Choroid plexus epithelial cell (primary cell): ENCODE data around the gene C19orf53.
A peak's percentile ranks its signal among the peaks of the same experiment; 100 is the strongest.
"Not testable (repeated sequence)": the region's sequence is repeated elsewhere in the genome, so short reads cannot be mapped to it uniquely, and the experiment has no call there.

Source experiments
- DNase-seq: peaks from one replicate; pipeline ENCODE4 v3.0.0-alpha.2; 2010; ENCODE audit warnings: low read depth
- H3K4me3 ChIP-seq: 2 replicates; pipeline ENCODE4 v1.5.1; 2011; ENCODE audit warnings: low read depth, mild to moderate bottlenecking, control low read depth, low read length, moderate library complexity
- TF ChIP-seq, protein P1 (sequence below): conservative IDR thresholded peaks from 2 replicates; pipeline ENCODE4 v1.5.1; 2011; ENCODE audit warnings: low read depth, mild to moderate bottlenecking, control low read depth, inconsistent platforms, low read length, moderate library complexity

C19orf53 gene

DNA sequence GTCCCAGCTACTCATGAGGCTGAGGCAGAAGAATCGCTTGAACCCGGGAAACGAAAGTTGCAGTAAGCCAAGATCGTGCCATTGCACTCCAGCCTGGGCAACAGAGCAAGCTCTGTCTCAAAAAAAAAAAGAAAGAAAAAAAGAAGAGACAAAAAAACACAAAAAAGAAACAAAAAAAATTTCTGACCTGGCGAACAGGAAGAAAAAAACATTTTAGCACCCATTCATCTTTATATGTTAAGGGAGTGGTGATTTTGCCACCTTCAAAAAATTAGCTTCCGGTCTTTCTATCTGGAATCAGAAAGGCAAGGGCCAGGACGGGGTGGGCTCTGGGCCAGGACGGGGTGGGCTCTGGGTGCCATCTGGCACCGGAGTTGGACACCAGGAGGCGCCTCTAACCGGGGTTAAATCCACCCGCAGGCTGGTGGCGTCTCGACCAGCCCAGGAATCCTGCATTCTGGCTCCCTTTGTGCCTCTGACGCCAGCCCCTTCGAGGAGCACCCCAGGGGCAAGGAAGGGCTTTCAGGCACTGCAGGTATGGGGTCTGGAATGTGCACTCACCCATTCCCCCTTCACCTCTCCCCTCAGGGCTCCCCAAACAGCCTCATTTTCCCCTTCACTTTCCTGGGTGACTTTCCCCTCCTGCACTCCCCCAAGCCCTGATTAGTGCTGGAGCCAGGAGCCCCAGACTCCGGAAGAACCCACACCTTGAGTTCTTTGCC lies 10.6 kb downstream of the C19orf53 start:
- peak; percentile 75 for DNase-seq
- TF ChIP-seq, protein P1, sequence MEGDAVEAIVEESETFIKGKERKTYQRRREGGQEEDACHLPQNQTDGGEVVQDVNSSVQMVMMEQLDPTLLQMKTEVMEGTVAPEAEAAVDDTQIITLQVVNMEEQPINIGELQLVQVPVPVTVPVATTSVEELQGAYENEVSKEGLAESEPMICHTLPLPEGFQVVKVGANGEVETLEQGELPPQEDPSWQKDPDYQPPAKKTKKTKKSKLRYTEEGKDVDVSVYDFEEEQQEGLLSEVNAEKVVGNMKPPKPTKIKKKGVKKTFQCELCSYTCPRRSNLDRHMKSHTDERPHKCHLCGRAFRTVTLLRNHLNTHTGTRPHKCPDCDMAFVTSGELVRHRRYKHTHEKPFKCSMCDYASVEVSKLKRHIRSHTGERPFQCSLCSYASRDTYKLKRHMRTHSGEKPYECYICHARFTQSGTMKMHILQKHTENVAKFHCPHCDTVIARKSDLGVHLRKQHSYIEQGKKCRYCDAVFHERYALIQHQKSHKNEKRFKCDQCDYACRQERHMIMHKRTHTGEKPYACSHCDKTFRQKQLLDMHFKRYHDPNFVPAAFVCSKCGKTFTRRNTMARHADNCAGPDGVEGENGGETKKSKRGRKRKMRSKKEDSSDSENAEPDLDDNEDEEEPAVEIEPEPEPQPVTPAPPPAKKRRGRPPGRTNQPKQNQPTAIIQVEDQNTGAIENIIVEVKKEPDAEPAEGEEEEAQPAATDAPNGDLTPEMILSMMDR: peak; percentile 82
- H3K4me3 ChIP-seq: no peak overlapping the region

DNA sequence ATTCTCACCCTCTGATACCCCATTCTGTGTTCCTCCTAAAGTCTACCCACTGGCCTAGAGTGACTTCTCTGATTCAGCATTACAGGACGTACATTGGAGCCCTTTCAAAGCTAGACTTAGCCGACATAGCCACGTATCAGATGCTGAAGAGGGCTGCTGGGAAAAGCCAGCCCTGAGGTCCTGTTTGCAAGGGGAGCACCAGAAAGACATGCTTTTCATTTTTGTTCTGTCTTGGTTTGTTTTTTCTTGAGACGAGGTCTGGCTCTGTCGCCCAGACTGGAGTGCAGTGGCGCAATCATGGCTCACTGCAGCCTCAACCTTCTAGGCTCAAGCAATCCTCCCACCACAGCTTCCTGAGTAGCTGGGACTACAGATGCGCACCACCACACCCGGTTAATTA lies 14.7 kb downstream of the C19orf53 start:
- no peak overlapping the region for H3K4me3 ChIP-seq
- peak; percentile 94 for DNase-seq
- TF ChIP-seq, protein P1: no peak

DNA sequence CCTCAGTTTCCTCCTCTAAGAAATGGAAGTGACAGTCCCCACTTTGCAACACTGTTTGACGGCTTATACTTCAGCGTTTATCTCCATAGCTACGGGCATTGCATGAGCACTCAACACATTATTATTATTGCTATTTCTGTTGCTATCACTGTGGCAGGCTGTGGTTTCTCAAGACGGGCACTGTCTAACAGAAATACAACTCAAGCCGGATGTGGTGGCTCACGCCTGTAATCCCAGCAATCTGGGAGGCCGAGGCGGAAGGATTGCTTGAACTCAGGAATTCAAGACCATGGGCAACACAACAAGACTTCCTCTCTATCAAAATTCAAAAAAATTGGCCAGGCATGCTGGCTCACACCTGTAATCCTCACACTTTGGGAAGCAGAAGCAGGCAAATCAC lies 16.1 kb downstream of the C19orf53 start:
- peak; percentile 36 for DNase-seq

DNA sequence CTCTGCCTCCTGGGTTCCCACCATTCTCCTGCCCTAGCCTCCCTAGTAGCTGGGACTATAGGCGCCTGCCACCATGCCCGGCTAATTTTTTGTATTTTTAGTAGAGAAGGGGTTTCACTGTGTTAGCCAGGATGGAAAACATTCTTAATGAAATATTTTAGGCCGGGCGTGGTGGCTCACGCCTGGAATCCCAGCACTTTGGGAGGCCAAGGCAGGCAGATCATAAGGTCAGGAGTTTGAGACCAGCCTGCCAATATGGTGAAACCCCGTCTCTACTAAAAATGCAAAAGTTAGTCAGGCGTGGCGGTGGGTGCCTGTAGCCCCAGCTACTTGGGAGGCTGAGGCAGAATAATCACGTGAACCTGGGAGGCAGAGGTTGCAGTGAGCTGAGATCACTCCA lies 19.1 kb downstream of the C19orf53 start:
- DNase-seq, H3K4me3 ChIP-seq: not testable (repeated sequence)

More for the DNA sequence above, 16.1 kb downstream of the C19orf53 start:
- TF ChIP-seq, protein P1: no peak
- no peak overlapping the region for H3K4me3 ChIP-seq

DNA sequence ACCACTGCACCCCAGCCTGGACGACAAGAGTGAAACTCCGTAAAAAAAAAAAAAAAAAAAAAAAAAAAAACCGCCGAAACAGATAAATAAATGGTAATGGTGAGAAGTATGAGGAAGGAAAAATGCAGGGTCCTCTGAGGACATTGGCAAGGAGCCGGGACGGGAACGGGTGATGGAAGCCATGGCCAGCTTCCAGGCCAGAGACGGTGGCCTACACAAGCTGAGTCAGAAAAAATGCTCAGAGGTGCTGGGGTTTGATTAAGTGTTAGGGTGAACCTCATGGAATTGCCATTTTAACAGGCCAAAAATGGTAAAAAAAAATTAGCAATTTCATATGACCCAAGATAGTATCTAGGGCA lies 20.1 kb downstream of the C19orf53 start:
- DNase-seq: peak; percentile 99
- TF ChIP-seq, protein P1: no peak
- peak overlapping the region; percentile 73 for H3K4me3 ChIP-seq

DNA sequence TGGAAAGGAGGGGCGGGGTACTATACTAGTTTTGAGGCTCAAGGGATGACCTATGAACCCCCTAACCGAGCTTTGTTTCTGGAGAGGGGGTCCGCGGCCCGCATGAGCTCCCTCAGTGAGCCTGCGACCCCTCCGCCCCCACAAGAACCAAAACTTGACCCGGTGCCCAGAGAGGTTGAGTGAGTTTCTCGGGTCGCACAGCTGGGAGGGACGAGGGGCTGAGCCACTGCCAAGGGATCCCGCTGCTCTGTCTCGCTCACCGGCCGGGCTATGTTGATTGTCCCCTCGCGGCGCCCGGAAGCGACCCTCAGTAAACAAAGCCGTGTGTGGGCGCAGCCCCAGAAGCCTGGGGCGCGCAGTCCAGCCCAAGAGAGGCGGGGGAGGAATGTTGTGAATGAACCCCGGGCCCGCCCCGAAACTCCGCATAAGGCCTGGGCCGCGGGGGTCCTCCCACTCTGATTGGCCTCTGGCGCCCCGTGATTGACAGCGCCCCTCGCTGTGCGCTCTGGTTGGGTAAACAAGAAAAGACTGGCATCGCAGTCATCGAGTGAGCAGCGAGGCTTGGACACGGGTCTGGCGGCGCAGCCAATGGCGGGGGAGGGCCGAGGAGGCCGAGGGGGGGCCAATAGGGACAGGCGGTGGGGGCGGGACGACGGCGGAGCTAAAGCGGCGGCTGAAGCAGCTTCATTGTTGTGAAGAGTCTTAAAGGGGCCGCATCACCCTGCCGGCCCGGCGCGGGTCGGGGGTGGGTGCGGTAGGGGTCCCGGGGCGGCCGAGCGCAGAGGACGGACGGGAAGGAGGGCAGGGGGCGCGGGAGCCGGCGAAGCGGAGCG lies 20.7 kb downstream of the C19orf53 start, which contains the start of gene ZSWIM4:
Gene ZSWIM4, plus strand, starts transcription at position 687 of the 833 bp plus-strand sequence. CDS start 206 bp downstream, outside the sequence.
- TF ChIP-seq, protein P1: no peak
- peak within 1 kb of the TSS; percentile 73 for H3K4me3 ChIP-seq
- peak; percentile 100 for DNase-seq

DNA sequence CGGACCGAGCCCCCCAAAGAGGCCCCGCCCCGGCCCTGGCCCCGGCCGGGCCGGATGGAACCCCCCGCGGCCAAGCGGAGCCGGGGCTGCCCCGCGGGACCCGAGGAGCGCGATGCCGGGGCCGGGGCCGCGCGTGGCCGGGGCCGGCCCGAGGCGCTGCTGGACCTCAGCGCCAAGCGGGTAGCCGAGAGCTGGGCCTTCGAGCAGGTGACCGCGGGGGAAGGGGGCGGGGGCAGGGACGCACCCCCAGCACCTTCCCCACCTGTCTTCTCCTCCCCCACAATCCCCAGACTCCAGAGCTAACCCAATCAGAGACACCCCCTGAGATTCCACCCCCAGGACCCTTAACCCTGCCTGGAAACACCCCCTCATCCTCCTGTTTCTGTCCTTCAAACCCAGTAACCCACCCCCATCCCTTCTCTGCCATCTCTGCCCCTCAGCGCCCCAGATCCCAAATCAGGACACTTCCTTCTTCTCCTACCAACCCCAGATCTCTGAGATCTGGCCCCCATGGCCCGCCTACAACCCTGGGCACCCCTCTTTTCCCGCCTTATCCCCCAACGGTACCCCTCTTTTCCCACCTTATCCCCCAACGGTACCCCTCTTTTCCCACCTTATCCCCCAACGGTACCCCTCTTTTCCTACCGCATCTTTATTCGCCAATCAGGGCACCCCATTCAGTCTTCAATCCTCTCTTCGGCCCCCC lies 21.5 kb downstream of the C19orf53 start:
- TF ChIP-seq, protein P1: no peak
- H3K4me3 ChIP-seq: peak overlapping the region; percentile 71
- DNase-seq: peak; percentile 30
